Measurements from ENCODE around the gene SERGEF. TPM values are rescaled to one million over a fixed set of nuclear protein-coding genes. Genes with fewer than 3 reads are reported as not detected.

The SERGEF gene
- total and polyA plus RNA-seq, 10 donors, result 29.0 to 55.5 (median 38.8) TPM

DNA sequence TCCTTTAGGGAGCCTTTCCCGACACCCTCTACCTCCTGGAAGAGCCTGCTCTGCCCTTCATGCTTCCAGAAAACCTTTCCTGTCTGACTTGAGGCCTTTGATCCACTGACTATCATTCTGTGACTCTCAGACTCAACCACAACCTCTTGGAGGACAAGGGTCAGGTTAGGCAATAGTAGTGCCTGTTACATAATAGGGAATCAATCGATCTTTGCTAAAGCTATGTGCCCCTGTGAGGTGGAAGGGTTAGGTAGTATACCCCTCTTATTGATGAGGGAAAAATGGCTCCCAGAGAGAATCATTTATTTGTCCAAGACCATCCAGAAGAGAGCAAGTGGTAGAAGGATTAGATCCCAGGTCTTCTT is 262.1 kb downstream of the SERGEF start:
- no peaks in the 10 kb centered on the region for H3K4me1 ChIP-seq
- no peak for DNase-seq
- H3K27ac ChIP-seq, result no peak overlapping the region
- intact Hi-C loops (cut with DNase I; ENCODE audit: low total_unique reads), result no loop called here
- H3K9me3 ChIP-seq, result no peaks in the 10 kb centered on the region
- 50 to 65% (median 59%) methylated on average over 2 of the region's 2 CpGs for WGBS, 5 donors
- H3K27me3 ChIP-seq (replicated peaks in 1 of 7), result peaks cover 0 to 46% (median 0%) of the 10 kb centered on the region in 7 donors
- no peak overlapping the region for H3K4me3 ChIP-seq
- TF ChIP-seq POLR2AphosphoS5 (IDR thresholded peaks at IDR 0.05) (no peak), POLR2A (IDR thresholded peaks at IDR 0.05) (no peak)
- TF ChIP-seq, protein P1, sequence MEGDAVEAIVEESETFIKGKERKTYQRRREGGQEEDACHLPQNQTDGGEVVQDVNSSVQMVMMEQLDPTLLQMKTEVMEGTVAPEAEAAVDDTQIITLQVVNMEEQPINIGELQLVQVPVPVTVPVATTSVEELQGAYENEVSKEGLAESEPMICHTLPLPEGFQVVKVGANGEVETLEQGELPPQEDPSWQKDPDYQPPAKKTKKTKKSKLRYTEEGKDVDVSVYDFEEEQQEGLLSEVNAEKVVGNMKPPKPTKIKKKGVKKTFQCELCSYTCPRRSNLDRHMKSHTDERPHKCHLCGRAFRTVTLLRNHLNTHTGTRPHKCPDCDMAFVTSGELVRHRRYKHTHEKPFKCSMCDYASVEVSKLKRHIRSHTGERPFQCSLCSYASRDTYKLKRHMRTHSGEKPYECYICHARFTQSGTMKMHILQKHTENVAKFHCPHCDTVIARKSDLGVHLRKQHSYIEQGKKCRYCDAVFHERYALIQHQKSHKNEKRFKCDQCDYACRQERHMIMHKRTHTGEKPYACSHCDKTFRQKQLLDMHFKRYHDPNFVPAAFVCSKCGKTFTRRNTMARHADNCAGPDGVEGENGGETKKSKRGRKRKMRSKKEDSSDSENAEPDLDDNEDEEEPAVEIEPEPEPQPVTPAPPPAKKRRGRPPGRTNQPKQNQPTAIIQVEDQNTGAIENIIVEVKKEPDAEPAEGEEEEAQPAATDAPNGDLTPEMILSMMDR (IDR thresholded peaks at IDR 0.05 in 8 of 11, conservative IDR thresholded peaks at IDR 0.05 in 3 of 11), result no peak
- no peaks in the 10 kb centered on the region for H3K36me3 ChIP-seq

DNA sequence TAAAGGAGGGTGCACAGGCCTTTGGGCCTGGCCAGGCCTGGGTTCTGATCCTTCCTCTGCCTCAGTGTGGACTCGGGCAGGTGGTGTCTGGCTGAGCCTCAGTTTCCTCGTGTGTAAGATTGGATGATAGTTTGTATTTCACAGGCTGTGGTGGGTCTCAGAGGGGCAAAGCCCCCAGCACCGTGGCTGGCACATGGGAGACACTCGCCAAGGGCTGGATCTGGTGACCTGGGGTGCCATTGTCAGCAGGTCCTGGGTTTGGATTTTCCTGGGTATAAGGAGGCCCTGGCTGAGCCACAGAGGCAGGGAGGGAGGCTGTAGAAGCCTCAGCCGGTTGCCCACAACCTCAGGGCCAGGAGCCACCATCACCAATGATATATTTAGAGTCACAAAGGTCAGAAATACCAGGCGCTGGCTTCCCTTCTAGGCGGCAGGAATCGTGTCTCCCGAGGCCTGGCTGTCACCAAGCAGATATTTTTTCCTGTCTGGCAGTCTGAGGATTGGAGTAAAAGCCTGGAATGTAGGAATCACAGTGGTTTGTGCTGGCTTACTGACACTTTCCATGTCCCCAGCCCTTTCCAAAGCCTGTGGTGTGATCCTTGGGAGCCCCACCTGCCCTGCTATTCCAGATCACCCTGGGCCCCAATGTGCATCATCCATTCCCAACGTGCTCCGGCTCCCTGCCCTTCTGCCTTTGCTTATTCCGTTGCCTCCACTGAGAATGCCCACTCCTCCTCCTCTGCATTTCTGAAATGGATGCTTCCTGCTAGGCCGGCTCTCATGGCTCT is 262.6 kb downstream of the SERGEF start:
- intact Hi-C loops (cut with DNase I; ENCODE audit: low total_unique reads), result no loop called here
- DNase-seq, result no peak
- H3K4me1 ChIP-seq, result no peaks in the 10 kb centered on the region
- H3K36me3 ChIP-seq, result no peaks in the 10 kb centered on the region
- no peaks in the 10 kb centered on the region for H3K9me3 ChIP-seq
- H3K4me3 ChIP-seq, result no peak overlapping the region
- WGBS, 5 donors, result 58 to 67% (median 60%) methylated on average over 12 to 13 of the region's 13 CpGs
- TF ChIP-seq POLR2AphosphoS5 (IDR thresholded peaks at IDR 0.05), result no peak
- no peak for TF ChIP-seq POLR2A (IDR thresholded peaks at IDR 0.05)
- TF ChIP-seq, protein P1 (IDR thresholded peaks at IDR 0.05 in 8 of 11, conservative IDR thresholded peaks at IDR 0.05 in 3 of 11), result no peak
- H3K27ac ChIP-seq, result no peak overlapping the region
- peaks cover 0 to 51% (median 0%) of the 10 kb centered on the region in 7 donors for H3K27me3 ChIP-seq (replicated peaks in 1 of 7)

DNA sequence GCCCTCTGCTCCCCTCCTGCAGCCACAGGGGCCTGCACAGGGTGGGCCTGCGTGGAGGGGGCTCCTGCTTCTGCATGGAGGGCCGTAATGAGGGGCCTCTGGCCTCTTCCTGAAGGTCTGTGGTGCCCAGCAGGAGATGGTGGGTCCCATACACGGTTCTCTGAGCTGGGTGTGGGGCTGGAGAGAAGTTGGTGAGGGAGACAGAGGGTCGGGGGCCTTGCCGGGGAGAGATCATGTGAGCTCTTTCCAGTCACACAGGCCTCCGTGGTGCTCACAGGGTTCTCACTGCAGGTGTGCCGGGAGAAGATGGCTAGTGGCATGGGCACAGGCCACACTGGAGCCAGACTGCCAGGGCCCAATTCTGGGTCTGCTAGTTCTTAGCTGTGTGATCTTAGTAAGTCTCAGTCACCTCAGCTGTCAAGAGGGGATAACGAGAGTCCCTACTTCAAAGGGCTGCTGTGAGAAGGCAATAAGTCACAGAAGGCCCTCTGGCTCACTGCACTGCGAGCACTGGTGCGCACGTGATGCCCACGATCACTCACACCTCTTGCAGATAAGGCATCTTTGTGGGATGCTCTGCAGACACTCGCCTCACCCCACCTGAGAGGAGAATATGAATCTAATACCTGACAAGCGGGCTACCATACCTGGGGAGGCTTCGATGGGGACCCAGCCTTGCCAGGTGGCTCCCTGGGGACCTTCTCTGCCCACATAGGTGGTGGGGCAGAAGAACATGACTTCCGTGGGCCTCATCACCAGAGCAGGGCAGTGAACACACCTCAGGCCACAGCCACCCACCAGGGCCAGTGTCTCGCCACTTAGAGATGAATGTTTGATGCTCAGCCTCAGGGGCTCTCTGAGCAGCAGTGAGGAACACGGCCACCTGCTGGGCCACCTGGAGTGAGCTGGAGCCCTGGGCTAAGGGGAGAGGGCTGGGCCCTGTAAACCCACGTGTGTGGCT is 263.8 kb downstream of the SERGEF start:
- H3K4me3 ChIP-seq, result no peak overlapping the region
- H3K27me3 ChIP-seq (replicated peaks in 1 of 7), result peaks cover 0 to 51% (median 0%) of the 10 kb centered on the region in 7 donors
- no peaks in the 10 kb centered on the region for H3K36me3 ChIP-seq
- WGBS, 5 donors, result 76 to 82% (median 78%) methylated on average over 11 to 19 of the region's 19 CpGs
- intact Hi-C loops (cut with DNase I; ENCODE audit: low total_unique reads), result no loop called here
- TF ChIP-seq POLR2A (IDR thresholded peaks at IDR 0.05) (no peak), POLR2AphosphoS5 (IDR thresholded peaks at IDR 0.05) (no peak)
- TF ChIP-seq, protein P1 (IDR thresholded peaks at IDR 0.05 in 8 of 11, conservative IDR thresholded peaks at IDR 0.05 in 3 of 11), result no peak
- H3K9me3 ChIP-seq, result no peaks in the 10 kb centered on the region
- peak; percentile 66 for DNase-seq
- no peaks in the 10 kb centered on the region for H3K4me1 ChIP-seq
- H3K27ac ChIP-seq, result no peak overlapping the region

GRCh38 chr11:17748044-17748443 is 264.8 kb downstream of the SERGEF start:
- no peaks in the 10 kb centered on the region for H3K36me3 ChIP-seq
- H3K27ac ChIP-seq, result no peak overlapping the region
- TF ChIP-seq POLR2AphosphoS5 (IDR thresholded peaks at IDR 0.05), result no peak
- TF ChIP-seq, protein P1 (IDR thresholded peaks at IDR 0.05 in 8 of 11, conservative IDR thresholded peaks at IDR 0.05 in 3 of 11), result no peak
- TF ChIP-seq POLR2A (IDR thresholded peaks at IDR 0.05), result no peak
- H3K9me3 ChIP-seq, result no peaks in the 10 kb centered on the region
- H3K4me3 ChIP-seq, result no peak overlapping the region
- no peaks in the 10 kb centered on the region for H3K4me1 ChIP-seq
- intact Hi-C loops (cut with DNase I; ENCODE audit: low total_unique reads), result no loop called here
- DNase-seq, result peak; percentile 51
- WGBS, 5 donors, result 81 to 96% (median 82%) methylated on average over 8 of the region's 8 CpGs
- H3K27me3 ChIP-seq (replicated peaks in 1 of 7), result peaks cover 0 to 46% (median 0%) of the 10 kb centered on the region in 7 donors

Measured in spleen (tissue), 11 donors.